Mammary epithelial cell (primary cell): ENCODE data around the gene EEFSEC.

Experiments used
- EZH2 ChIP-seq: IDR thresholded peaks from 2 replicates; pipeline ENCODE4 v1.6.1; 2012; ENCODE audit warnings: low read length, inconsistent platforms, borderline replicate concordance
- TF ChIP-seq, protein P1 (sequence below), 2 donors: IDR thresholded peaks in 1 of 2; conservative IDR thresholded peaks in 1 of 2; 2 replicates each; pipeline ENCODE4 v1.5.1; 2011 to 2012; ENCODE audit warnings: inconsistent platforms in 2 of 2, low read length in 2 of 2, mild to moderate bottlenecking in 2 of 2, control low read depth in 1 of 2, low read depth in 1 of 2; ENCODE audit not compliant: insufficient read depth in 1 of 2; ENCODE audit errors: extremely low read depth in 1 of 2

DNA sequence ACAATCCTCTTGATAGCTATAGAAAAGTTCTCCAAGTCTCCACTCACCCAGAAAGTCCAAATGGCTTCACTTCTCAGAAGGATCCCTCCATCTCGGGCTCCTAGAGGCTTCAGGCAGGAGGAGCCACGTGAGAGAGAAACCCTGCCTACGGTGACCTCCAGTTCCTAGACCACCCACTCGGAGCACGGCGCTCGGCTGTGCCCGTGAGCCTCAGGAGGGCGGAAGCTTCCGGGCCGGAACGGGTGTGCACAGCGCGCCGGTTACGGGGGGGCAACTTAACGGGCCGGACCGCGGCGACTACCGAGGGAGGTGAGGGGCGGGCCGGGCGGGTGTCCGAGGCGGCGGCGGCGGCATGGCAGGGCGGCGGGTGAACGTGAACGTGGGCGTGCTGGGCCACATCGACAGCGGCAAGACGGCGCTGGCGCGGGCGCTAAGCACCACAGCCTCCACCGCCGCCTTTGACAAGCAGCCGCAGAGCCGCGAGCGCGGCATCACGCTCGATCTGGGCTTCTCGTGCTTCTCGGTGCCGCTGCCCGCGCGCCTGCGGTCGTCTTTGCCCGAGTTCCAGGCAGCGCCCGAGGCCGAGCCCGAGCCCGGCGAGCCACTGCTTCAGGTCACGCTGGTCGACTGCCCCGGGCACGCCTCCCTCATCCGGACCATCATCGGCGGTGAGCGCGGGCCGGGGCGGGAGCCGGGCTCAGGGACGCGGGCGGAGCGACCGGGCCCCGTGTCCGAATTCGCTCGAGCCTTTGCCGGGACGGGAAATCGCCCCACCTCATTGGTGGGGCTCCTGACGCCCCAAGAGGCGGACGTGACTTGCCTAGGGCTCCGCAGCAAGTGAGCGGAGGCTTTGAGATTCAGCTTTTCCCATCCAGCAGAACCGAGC lies at the start of gene EEFSEC:
- TF ChIP-seq, protein P1, sequence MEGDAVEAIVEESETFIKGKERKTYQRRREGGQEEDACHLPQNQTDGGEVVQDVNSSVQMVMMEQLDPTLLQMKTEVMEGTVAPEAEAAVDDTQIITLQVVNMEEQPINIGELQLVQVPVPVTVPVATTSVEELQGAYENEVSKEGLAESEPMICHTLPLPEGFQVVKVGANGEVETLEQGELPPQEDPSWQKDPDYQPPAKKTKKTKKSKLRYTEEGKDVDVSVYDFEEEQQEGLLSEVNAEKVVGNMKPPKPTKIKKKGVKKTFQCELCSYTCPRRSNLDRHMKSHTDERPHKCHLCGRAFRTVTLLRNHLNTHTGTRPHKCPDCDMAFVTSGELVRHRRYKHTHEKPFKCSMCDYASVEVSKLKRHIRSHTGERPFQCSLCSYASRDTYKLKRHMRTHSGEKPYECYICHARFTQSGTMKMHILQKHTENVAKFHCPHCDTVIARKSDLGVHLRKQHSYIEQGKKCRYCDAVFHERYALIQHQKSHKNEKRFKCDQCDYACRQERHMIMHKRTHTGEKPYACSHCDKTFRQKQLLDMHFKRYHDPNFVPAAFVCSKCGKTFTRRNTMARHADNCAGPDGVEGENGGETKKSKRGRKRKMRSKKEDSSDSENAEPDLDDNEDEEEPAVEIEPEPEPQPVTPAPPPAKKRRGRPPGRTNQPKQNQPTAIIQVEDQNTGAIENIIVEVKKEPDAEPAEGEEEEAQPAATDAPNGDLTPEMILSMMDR (conservative IDR thresholded peaks at IDR 0.05 in 1 of 2, IDR thresholded peaks at IDR 0.05 in 1 of 2; ENCODE audit: extremely low read depth in 1 of 2, insufficient read depth in 1 of 2, low read depth in 1 of 2, low read length in 2 of 2) = no peak
- no peak for TF ChIP-seq EZH2
